Subcutaneous adipose tissue (tissue), 4 donors: ENCODE results near the gene DNAAF5. TPM values are rescaled to one million over a fixed set of nuclear protein-coding genes. Genes with fewer than 3 reads are reported as not detected.

ENCODE experiments used
- CTCF ChIP-seq: fragments of 450-650 bp; IDR thresholded peaks from one replicate; pipeline ENCODE4 v1.5.1; 2016; ENCODE audit warnings: low read depth, mild to moderate bottlenecking, control low read depth, antibody characterized with exemption, moderate library complexity
- total RNA-seq, 4 donors: library from RNA; depleted of rRNA; stranded (reverse); fragments of >200 nt; gene quantifications; one replicate each; pipeline ENCODE4 v1.1.0, GENCODE V29; 2016

The DNAAF5 gene
- total RNA-seq, 4 donors from 2014 or later, result 11.2 to 19.4 (median 12.8) TPM

- TF ChIP-seq CTCF, result no peak
Measured at GRCh38 chr7:779480-779879, 53.0 kb downstream of the DNAAF5 start.

- no peak for TF ChIP-seq CTCF
Measured at GRCh38 chr7:780081-780480, 53.6 kb downstream of the DNAAF5 start.

- no peak for TF ChIP-seq CTCF
Measured at GRCh38 chr7:780516-780915, 54.0 kb downstream of the DNAAF5 start.

- TF ChIP-seq CTCF, result no peak
Measured at GRCh38 chr7:781186-781849, 54.8 kb downstream of the DNAAF5 start.

GRCh38 chr7:781936-782529 lies 55.5 kb downstream of the DNAAF5 start:
- no peak for TF ChIP-seq CTCF

GRCh38 chr7:782718-783449 lies 56.4 kb downstream of the DNAAF5 start:
- TF ChIP-seq CTCF, result no peak
